Transverse colon (tissue), 4 donors: Measurements from ENCODE around the gene KRT3.

Experiments
- CTCF ChIP-seq, 5 experiments: fragments of 200-600 bp in 3 of 5; fragments of 450-650 bp in 2 of 5; sonication (generic) in 3 of 5; IDR thresholded peaks; 1 replicate in 2 of 5; 2 replicates in 3 of 5; pipeline ENCODE4 v1.5.1; 2016 to 2017; ENCODE audit warnings: antibody characterized with exemption in 5 of 5, inconsistent platforms in 3 of 5, mild to moderate bottlenecking in 2 of 5, moderate library complexity in 1 of 5
- EP300 ChIP-seq: sonication (generic); formaldehyde crosslinking; IDR thresholded peaks from one replicate; pipeline ENCODE4 v1.6.1; 2017; ENCODE audit warnings: antibody characterized with exemption, low read depth
- POLR2A ChIP-seq: fragments of 450-650 bp; IDR thresholded peaks from one replicate; pipeline ENCODE4 v1.6.1; 2016; ENCODE audit warnings: antibody characterized with exemption, mild to moderate bottlenecking, moderate library complexity
- POLR2AphosphoS5 ChIP-seq, 3 donors: sonication (generic); formaldehyde crosslinking; IDR thresholded peaks; one replicate each; pipeline ENCODE4 v1.6.1; 2016; ENCODE audit warnings: antibody characterized with exemption in 3 of 3

DNA sequence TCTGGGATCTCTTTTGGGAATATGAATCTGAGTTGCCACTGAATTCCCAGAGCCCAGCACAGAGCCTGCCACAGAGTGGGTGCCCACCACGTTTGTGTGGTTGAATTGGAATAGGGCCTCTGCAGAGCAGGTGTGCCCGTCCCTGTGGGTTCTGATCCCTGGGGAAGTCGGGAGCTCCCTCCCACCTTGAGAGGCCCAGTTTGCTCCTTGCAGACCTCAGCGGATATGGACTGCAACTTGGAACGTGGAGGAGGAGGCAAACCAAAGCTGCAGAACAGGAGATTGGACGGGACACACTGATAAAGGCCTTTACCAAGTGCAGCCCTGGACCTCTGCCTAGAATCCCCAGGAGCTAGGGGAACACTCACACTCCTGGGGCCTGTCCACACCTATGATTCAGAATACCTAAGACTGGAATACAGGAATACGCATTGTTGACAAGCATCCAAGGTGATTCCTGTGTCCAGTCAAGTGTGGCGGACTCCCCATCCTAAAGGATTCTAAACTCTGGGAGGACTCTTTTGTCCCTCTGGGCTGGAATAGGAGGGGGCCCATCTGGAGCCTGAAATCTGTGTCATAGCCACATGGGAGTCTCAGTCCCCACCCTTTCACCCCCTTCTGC, 21.2 kb downstream of the KRT3 start:
- TF ChIP-seq POLR2A (no peak), CTCF (IDR thresholded peaks at IDR 0.05) (no peak), EP300 (no peak), POLR2AphosphoS5 (IDR thresholded peaks at IDR 0.05) (no peak)
